HuH-7.5 (cell line): ENCODE results near the gene TIGD6.
"Not testable (repeated sequence)": the region's sequence is repeated elsewhere in the genome, so short reads cannot be mapped to it uniquely, and the experiment has no call there.

Experiments used
- DNase-seq: peaks from one replicate; pipeline ENCODE4 v3.0.0; 2011; ENCODE audit warnings: low spot score

Gene TIGD6

DNA sequence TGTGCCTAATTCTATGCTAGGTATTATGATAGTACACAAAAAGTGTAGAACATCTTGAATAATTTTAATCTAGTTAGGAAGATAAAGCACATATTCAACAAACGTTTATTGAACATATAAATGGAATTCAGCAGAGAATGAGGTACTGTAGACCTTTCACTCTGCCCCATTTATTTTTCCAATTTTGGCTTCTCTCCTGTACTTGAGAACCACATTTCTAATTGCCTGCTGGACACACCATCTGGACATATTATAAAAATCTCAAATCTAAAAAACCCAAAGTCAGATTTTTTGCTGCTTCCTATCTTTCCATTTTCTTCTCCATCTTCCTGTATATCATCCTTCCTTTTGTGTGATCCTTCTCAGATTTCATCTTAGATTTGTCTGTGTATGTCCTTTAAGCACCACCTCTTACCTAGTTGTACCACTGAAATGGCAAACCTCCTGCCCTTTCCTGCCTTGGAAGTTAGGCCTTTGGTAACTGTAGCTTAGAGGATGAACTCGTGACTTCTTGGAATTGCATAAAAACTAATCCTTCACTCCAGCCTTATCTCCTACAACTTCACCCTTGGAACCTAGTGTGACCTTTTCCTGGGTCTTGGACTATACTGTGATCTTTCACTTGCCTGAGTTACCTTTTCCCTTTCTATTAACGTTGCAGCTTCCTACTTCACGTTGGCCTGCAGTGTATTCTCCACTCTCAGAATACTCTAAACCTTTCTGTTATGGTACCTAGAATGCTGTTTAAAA, 31.1 kb downstream of the TIGD6 start:
- DNase-seq: no peak

DNA sequence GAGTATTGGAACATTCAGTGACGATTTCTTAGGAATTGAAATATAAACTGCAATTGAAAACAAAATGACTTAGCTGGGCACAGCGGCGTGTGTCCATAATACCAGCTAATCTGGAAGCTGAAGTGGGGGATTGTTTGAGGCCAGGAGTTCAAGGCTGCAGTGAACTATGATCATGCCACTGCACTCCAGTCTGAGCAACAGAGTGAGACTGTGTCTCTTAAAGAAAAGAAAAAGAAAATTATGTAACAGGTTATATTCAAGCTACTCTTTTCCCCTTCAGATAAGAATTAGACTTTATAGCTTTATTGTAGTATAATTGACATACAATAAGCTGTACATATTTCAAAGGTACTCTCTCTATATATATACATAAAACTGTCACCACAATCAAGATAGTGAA, 33.5 kb downstream of the TIGD6 start:
- no peak for DNase-seq

DNA sequence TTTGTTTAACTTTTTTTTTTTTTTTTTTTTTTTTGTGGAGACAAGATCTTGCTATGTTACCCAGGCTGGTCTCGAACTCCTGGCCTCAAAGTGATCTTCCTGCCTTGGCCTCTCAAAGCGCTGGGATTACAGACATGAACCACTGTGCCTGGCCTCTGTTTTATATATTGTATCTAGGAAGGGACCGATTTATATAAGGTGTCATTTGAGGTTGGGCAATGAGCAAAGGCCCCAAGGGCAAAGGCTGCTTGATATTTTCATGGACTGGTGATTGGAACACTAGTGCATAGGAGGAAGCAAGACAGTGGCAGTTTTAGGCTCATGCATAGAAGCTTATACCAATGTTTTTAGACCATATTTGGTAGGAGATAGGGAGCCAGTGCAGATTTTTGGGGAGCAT, 36.7 kb downstream of the TIGD6 start:
- no peak for DNase-seq

DNA sequence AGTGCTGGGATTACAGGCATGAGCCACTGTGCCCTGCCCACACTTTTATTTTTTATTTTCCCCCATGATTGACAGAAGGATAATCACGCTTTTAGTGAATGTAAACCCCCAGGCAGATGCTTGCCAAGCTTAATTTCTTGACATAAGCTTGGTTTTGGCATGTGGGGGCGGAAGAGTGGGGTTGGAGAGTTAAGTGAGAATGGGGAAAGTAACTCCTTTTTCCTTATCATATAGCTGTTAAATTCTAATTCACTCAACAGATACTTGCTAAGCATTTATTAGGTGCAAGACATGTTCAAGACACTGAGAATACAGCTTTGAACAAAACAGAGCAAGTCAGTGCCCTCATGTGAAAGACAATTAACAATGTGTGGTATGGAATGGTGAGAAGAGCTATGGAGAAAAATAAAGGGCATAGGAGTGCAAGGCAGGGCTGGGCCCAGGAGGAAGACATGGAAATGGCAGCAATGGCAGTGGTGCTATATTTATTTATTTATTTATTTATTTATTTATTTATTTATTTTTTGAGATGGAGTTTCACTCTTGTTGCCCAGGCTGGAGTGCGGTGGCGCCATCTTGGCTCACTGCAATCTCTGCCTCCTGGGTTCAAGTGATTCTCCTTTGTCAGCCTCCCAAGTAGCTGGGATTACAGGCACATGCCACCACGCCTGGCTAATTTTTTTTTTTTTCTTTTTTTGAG, 37.7 kb downstream of the TIGD6 start:
- no peak for DNase-seq

- DNase-seq: peak; percentile 41
These were observed 38.5 kb downstream of the TIGD6 start for GRCh38 chr5:149961957-149962409.

DNA sequence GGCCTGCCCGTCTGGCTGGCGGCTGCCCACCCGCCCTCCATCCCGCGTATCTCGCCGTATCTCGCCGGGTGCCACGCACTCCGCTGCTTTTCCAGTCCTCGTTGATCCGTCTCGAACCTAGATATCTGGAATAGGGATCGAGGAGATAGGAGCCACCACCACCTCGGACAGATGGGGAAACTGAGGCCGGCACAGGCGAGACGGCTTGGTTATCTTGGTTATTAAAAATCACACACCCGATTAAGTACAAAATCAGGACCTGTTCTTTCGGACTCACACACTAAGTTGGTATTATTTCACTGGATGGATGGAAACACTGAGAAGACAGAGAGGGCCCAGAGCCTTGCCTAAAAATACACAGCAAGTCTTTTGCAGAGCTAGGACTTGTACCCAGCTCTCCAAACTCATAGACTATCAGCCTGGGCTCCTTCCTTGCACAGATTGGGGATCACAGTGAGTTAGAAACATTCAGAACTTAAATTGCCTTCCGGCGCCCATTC, 39.2 kb downstream of the TIGD6 start:
- no peak for DNase-seq

DNA sequence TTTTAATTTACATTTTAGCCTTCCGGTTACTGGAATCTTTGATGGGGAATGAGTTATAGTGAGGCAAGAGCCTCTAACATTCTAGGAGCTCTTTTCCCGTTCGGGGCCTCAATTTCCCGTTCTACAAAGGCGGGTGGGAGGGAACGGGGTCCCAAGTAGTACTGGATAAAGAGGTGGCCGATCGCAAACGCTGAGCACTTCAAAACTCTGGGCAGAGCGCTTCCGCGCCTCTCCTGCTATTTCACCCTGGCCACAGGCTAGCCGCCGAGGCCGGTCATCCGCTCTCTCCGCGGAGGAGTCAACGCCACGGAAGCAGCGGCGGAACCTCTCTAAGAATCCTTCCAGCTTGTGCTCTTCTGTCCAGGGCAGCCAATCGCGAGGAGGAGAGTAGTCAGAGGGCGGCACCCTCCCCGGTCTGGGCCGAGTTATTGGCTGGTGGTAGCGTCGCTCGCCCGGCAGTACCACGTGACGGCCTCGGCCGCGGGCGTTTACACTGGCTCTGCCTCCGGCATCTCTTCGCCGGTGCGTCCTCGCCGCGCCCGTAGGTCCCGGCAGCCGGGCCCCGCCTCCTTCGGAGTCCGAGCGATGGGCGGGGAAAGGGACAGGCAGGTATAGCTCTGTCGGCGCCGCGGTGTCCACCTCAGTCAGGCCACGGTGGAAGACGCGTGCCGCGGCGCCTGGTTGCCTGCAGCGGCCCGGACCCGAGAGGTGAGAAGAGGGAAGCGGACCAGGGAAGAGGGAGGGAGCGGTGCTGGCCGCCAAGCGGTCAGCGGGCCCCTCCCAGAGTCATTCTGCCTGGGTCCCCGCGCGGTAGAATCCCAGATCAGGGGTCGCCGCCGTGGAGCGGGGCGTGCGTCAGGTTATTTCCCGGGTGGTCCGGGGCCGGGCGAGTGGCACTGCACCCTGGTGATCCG, 39.9 kb downstream of the TIGD6 start, which contains the start of gene SLC26A2:
Gene SLC26A2 (plus strand): TSS at position 487 of the 914 bp plus-strand sequence. CDS start 16,895 bp downstream, outside the sequence.
- peak; percentile 86 for DNase-seq

DNA sequence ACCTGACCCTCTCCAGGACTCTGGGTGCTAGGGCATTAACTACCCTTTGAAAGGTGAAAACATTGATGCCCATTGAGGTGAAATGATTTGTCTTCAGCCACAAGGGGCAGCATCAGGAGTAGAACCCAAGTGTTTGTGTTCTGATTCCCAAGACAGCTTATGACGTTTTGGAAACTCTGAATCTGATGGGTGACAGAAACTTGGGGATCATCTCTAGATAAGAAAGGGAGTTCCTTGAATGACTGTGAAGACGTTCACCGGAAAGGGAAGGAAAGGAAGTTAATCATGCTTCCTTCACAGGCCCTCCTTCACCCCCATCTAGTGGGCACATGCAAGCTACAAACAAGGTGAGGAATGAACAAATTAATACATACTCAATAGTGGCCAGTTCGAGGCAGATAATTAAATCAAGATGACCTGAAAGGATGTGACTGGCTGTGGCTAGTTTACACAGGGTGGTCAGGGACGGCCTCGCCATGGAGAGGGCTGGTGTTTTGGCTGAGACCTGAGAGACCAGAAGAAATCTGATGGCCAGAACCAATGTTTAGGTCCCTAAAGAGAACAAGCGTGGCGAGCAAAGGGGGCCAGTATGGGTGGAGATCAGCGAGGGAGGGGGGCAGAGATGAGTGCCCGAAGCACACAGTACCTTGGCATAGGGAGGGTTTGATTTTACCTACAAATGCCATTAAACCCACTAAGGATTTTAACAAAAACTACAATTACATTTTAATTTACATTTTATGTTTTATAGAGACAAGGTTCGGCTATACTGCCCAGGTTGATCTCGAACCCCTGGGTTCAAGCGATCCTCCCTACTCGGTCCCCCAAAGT, 40.8 kb downstream of the TIGD6 start:
- peak; percentile 37 for DNase-seq

GRCh38 chr5:149957855-149958254, 42.6 kb downstream of the TIGD6 start:
- DNase-seq: no peak

DNA sequence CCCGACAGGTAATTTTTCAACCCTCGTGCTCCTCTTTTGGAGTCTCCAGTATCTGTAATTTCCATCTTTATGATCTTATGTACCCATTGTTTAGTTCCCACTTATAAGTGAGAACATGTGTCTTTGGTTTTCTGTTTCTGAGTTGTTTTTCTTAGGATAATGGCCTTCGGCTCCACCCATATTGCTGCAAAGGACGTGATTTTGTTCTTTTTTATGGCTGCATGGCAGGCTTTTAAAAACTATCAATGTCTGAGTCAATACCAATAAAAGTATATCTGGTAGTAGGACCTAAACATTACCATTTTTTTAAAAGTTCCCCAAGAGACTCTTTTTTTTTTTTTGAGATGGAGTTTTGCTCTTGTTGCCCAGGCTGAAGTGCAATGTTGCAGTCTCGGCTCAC, 43.8 kb downstream of the TIGD6 start:
- no peak for DNase-seq

DNA sequence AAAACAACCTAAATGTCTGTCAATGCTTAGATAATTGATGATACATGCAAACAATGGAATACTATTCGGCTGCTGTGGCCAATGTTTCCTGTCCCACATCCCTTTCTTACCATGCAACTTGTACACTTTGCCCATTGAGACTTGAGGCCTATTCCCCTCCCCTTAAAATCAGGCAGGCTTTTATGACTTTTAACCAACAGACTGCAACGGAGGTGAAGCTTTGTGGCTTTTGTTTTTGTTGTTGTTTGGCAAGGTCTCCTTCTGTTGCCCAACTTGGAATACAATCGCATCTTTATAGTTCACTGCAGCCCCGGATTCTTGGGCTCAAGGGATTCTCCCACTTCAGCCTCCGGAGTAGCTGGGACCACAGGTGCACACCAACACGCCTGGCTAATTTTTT, 45.7 kb downstream of the TIGD6 start:
- no peak for DNase-seq

DNA sequence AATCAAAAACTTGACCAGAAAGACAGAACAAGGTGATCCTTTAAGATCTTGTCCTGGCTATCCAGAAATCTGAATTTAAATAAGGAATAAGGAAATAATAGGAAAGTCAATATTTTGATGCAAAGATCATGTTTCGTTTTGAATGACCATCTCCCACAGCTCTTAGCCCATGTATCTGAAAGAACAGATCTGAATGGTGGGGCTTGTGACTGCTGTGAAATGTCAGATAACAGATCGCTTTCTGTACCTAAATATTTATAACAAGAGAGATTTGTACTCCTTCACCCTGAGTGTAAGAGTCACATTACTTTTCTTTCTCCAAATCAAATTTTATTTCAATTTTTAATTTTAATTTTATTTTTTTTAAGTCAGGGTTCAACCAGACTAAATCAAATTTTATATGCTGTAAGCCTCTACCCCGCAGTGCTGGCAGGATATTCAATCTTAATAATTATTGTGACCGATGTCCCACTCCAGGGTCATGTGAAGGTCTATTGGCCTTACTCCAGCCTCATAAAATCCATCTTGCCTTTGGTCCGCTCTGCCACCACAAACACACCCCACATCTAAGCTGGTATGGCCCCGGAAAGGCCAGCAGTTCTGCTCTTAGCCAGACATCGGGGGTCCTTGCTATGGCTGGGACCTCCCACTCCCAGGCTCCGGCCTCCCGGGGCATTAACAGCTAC, 46.9 kb downstream of the TIGD6 start:
- DNase-seq: no peak

DNA sequence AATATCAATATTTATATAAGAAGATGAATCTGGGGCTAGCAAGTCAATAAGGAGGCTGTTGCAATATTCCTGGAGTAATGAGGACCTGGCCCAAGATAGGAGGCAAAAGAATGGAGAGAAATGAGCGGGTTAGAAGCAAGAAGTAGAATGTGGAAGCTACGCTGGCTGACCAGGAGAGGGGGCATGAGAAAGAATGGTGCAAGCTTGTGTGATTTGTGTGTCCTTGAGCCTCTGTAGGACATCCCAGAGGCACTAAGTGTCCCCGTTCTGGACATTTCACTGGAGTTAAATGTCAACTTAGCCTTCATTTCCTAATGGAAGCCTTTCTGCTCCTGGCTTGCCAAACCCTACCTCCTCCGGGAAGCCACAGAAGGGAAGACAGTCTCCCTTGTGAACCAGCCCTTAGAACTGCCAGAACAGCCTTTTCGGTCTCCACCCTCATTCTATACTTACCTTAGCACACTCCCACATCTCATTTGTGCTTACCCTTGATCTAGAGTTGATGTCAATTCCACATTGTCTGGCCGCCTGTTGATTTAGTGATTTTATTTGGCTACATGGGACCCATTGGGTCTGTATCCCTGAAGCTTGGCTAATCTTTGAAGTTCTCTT, 49.2 kb downstream of the TIGD6 start:
- DNase-seq: no peak

- no peak for DNase-seq
These were observed 51.5 kb downstream of the TIGD6 start for GRCh38 chr5:149948993-149949392.

DNA sequence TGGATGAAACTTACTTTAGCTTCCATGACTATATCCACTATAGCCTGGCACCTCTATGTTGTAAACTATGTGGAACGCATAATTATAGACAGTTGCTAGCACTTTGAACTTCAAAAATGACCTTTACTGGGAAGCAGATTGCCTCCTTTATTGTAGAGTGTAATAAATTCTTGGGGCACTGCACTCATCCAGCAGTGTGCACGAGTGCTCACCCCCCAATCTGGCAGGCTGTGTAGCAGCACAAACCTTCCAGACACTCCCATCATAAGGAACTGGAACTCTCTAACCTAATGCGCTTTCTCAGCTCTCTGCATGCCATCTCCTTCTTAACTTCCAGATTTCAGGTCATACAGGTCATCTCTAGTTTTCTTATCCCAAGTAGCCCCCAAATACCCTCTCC, 54.3 kb downstream of the TIGD6 start:
- no peak for DNase-seq

GRCh38 chr5:149944666-149945065, 55.8 kb downstream of the TIGD6 start, which contains the start of gene PDE6A:
TSS of gene PDE6A (minus strand) at chr5:149944793. CDS start at chr5:149944673, 120 bp downstream.
- DNase-seq: no peak

DNA sequence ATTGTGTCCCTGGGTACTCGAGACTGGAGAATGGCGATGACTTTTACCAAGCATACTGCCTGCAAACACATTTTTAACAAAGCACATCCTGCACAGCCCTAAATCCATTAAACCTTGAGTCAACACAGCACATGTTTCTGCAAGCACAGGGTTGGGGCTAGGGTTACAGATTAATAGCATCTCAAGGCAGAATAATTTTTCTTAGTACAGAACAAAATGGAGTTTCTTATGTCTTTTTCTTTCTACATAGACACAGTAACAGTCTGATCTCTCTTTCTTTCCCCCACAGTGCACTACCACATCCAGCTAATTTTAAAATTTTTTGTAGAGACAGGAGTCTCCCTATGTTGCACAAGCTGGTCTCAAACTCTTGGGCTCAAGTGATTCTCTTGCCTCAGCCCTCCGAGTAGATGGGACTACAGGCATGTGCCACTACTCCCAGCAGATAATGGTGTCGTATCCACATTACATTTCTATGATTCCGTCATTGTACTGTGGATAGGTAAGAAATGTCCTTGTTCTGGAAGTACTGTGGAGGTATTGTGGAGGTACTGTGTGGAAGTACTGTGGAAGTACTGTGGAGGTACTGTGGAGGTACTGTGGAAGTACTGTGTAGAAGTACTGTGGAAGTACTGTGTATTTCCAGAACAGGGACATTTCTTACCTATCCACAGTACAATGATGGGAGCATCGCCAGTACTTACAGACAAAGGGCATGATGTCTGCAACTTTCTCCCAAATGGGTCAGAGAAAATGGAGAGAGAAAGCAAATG, 57.1 kb downstream of the TIGD6 start:
- DNase-seq: not testable (repeated sequence)
